Right atrium auricular region (tissue), 2 donors: ENCODE data around the gene IGF2R. TPM values are rescaled to one million over a fixed set of nuclear protein-coding genes. Genes with fewer than 3 reads are reported as not detected.
"Not testable (repeated sequence)": the region's sequence is repeated elsewhere in the genome, so short reads cannot be mapped to it uniquely, and the experiment has no call there.

Experiments used
- DNase-seq: peaks from one replicate; pipeline ENCODE4 v3.0.0-alpha.2; 2019; ENCODE audit warnings: low spot score
- H3K27ac ChIP-seq, 2 donors: fragments of 200-600 bp; sonication (generic); 1 replicate in 1 of 2; 2 replicates in 1 of 2; pipeline ENCODE4 v1.5.1; 2016 to 2019
- H3K27me3 ChIP-seq, 2 donors: fragments of 200-600 bp; sonication (generic); one replicate each; pipeline versions ENCODE4 v1.5.1 to v1.6.0; 2017 to 2019
- H3K36me3 ChIP-seq: fragments of 200-600 bp; sonication (generic); one replicate; pipeline ENCODE4 v1.5.1; 2016
- H3K4me1 ChIP-seq, 2 donors: fragments of 200-600 bp; sonication (generic); one replicate each; pipeline versions ENCODE4 v1.5.1 to v1.6.0; 2017 to 2019
- H3K4me3 ChIP-seq, 2 donors: fragments of 200-600 bp; sonication (generic); 1 replicate in 1 of 2; 2 replicates in 1 of 2; pipeline ENCODE4 v1.5.1; 2017 to 2019; ENCODE audit warnings: mild to moderate bottlenecking in 1 of 2, moderate library complexity in 1 of 2
- H3K9me3 ChIP-seq, 2 donors: fragments of 200-600 bp; sonication (generic); one replicate each; pipeline ENCODE4 v1.5.1; 2019
- total RNA-seq, 2 donors: library from RNA; depleted of rRNA; stranded (reverse); fragments of >200 nt; gene quantifications; one replicate each; pipeline ENCODE4 v1.1.0, GENCODE V29; 2016
- TF ChIP-seq, protein P1 (sequence below), 2 donors: fragments of 200-600 bp; sonication (generic); IDR thresholded peaks; one replicate each; pipeline ENCODE4 v1.5.1; 2019; ENCODE audit warnings: antibody characterized with exemption in 2 of 2

The IGF2R gene, protein sequence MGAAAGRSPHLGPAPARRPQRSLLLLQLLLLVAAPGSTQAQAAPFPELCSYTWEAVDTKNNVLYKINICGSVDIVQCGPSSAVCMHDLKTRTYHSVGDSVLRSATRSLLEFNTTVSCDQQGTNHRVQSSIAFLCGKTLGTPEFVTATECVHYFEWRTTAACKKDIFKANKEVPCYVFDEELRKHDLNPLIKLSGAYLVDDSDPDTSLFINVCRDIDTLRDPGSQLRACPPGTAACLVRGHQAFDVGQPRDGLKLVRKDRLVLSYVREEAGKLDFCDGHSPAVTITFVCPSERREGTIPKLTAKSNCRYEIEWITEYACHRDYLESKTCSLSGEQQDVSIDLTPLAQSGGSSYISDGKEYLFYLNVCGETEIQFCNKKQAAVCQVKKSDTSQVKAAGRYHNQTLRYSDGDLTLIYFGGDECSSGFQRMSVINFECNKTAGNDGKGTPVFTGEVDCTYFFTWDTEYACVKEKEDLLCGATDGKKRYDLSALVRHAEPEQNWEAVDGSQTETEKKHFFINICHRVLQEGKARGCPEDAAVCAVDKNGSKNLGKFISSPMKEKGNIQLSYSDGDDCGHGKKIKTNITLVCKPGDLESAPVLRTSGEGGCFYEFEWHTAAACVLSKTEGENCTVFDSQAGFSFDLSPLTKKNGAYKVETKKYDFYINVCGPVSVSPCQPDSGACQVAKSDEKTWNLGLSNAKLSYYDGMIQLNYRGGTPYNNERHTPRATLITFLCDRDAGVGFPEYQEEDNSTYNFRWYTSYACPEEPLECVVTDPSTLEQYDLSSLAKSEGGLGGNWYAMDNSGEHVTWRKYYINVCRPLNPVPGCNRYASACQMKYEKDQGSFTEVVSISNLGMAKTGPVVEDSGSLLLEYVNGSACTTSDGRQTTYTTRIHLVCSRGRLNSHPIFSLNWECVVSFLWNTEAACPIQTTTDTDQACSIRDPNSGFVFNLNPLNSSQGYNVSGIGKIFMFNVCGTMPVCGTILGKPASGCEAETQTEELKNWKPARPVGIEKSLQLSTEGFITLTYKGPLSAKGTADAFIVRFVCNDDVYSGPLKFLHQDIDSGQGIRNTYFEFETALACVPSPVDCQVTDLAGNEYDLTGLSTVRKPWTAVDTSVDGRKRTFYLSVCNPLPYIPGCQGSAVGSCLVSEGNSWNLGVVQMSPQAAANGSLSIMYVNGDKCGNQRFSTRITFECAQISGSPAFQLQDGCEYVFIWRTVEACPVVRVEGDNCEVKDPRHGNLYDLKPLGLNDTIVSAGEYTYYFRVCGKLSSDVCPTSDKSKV (N-terminal part only)
- 10 to 100 TPM; 47.9 to 48.9 TPM for total RNA-seq

DNA sequence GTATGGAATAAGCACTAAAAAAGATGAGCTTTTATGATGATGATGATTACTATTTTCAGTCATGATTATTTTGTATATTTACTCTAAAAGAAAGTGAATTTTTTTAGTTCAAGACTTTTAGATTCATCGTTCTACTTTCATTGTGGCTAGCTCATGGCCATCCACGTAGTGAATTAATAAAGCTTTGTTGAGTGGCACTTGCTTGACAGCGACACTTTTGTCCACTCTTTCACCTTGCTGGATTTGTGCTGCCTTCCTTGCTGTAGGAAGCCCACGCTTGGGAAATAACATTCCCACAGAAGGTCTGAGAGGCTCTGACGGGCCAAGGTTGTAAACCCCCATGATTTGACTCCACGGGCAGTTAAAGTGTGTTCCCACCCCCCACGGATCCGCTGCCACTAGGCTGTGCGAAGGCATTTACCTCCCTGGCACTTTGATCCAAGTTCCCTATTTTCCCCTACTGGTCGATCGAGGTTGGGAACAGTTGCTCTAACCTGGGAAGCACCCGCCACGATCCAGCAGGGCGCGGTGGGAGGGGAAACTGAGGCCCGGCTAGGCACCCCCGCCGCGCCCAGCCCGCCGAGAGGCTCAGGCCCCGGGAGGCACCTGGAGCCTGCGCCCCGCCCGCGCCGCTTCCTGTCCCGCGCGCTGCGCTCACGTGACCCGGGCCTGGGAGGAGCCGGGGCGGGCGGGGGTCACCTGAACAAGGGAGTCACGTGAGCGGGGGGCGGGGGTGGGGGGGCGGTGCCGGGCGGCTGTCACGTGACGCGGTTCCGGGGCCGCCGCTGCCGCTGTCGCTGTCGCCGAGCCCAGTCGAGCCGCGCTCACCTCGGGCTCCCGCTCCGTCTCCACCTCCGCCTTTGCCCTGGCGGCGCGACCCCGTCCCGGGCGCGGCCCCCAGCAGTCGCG is at the start of gene IGF2R:
TSS of gene IGF2R (plus strand) at position 788 of the 909 bp plus-strand sequence. CDS start 165 bp downstream, outside the sequence.
- TF ChIP-seq, protein P1, sequence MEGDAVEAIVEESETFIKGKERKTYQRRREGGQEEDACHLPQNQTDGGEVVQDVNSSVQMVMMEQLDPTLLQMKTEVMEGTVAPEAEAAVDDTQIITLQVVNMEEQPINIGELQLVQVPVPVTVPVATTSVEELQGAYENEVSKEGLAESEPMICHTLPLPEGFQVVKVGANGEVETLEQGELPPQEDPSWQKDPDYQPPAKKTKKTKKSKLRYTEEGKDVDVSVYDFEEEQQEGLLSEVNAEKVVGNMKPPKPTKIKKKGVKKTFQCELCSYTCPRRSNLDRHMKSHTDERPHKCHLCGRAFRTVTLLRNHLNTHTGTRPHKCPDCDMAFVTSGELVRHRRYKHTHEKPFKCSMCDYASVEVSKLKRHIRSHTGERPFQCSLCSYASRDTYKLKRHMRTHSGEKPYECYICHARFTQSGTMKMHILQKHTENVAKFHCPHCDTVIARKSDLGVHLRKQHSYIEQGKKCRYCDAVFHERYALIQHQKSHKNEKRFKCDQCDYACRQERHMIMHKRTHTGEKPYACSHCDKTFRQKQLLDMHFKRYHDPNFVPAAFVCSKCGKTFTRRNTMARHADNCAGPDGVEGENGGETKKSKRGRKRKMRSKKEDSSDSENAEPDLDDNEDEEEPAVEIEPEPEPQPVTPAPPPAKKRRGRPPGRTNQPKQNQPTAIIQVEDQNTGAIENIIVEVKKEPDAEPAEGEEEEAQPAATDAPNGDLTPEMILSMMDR (IDR thresholded peaks at IDR 0.05): peak in 1 of 2 donors; percentile 33
- Histone ChIP-seq H3K36me3 (no peaks in the 10 kb centered on the region), H3K9me3 (no peaks in the 10 kb centered on the region), H3K4me3 (peak within 1 kb of the TSS; percentile 96 to 97), H3K27ac (peak within 1 kb of the TSS; percentile 89 to 92), H3K4me1 (peaks cover 0 to 36% of the 10 kb centered on the region in 2 donors), H3K27me3 (no peaks in the 10 kb centered on the region)
- DNase-seq: peak; percentile 93

DNA sequence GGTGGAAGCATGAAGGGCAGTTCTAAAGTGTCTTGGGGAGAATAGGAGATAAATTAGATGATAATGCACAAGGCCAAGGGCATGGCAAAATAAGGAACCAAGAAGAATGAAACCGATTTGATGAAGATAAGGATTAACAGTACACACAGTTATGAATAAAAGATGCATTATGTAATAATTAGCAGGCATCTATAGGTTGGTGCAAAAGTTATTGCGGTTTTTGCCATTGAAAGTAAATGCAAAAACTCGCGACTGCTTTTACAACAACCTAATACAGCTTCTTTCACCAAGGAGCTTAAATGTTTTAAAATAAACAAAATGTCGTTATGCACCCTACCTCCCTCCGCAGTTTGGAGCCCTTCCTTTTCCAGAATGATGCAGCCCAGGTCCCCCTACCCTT is 49.1 kb upstream of the IGF2R start:
- Histone ChIP-seq H3K27ac (no peak overlapping the region), H3K27me3 (no peaks in the 10 kb centered on the region), H3K9me3 (no peaks in the 10 kb centered on the region), H3K4me3 (no peak overlapping the region), H3K4me1 (no peaks in the 10 kb centered on the region), H3K36me3 (no peaks in the 10 kb centered on the region)
- DNase-seq: no peak
- TF ChIP-seq, protein P1 (IDR thresholded peaks at IDR 0.05): no peak

DNA sequence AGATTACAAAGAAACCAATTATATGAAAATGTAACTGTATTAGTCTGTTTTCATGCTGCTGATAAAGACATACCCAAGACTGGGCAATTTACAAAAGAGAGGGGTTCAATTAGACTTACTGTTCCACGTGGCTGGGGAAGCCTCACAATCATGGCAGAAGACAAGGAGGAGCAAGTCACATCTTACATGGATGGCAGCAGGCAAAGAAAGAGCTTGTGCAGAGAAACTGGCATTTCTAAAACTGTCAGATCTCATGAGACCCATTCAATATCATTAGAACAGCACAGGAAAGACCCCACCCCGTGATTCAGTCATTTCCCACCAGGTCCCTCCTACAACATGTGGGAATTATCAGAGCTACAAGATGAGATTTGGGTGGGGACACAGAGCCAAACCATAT is 44.7 kb upstream of the IGF2R start:
- H3K9me3 ChIP-seq, DNase-seq, H3K4me3 ChIP-seq, H3K36me3 ChIP-seq, H3K4me1 ChIP-seq, H3K27ac ChIP-seq, H3K27me3 ChIP-seq: not testable (repeated sequence)

DNA sequence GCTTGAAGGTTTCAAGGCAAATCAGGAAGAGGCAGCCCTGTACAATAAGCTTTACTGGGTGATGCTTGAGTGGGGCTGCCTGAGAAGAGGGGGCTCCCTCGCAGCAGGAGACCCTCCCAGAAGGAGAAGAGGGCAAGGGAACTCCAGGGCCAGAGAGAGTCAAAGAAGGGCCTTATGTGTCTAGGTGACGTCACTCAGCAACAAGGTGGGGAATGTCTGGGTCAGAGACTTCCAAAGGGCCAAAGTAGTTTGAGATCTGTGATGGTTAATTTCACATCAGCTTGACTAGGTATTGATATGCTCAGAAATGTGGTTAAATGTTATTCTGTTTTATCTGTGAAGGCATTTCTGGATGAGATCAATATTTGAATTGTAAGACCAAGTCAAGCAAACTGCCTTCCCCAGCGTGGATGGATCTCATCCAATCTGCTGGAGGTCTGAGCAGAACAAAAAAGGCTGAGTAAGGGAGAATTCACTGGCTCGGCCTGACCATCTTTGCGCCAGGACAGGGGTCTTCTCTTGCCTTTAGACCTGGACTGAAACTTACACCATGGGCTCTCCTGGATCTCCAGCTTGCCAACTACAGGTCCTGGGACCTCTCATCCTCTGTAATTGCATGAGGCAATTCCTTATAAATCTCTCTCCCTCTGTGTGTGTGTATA is 42.2 kb upstream of the IGF2R start:
- no peak overlapping the region for H3K27ac ChIP-seq
- no peaks in the 10 kb centered on the region for H3K36me3 ChIP-seq
- H3K4me3 ChIP-seq: no peak overlapping the region
- H3K27me3 ChIP-seq: no peaks in the 10 kb centered on the region
- DNase-seq: no peak
- peaks cover 0 to 7% of the 10 kb centered on the region in 2 donors for H3K4me1 ChIP-seq
- TF ChIP-seq, protein P1 (IDR thresholded peaks at IDR 0.05): no peak
- no peaks in the 10 kb centered on the region for H3K9me3 ChIP-seq

DNA sequence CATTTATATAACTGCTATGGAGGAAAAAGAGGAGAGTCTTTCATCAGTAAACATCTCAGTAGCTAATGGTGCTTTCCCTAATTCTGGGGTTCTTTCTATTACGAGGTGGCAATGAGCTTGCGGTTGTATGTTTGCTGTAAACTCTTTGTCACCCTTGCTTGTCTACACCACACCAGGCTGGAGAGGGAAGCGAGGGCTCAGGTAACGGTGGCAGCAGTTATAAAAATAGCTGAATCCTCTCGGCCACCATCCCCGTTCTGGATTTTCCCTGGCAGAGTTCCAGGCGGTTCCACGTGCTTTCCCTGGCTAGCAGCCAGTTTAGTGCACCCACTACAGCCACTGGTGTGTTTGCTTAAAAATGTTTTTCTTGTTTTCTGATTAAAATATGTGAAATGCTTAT is 39.1 kb upstream of the IGF2R start:
- H3K4me1 ChIP-seq: peaks cover 0 to 7% of the 10 kb centered on the region in 2 donors
- TF ChIP-seq, protein P1 (IDR thresholded peaks at IDR 0.05): no peak
- no peaks in the 10 kb centered on the region for H3K9me3 ChIP-seq
- H3K27ac ChIP-seq: no peak overlapping the region
- DNase-seq: no peak
- H3K4me3 ChIP-seq: no peak overlapping the region
- no peaks in the 10 kb centered on the region for H3K27me3 ChIP-seq
- H3K36me3 ChIP-seq: no peaks in the 10 kb centered on the region
